Measurements from ENCODE around the gene CACNA1D.

CACNA1D gene

DNA sequence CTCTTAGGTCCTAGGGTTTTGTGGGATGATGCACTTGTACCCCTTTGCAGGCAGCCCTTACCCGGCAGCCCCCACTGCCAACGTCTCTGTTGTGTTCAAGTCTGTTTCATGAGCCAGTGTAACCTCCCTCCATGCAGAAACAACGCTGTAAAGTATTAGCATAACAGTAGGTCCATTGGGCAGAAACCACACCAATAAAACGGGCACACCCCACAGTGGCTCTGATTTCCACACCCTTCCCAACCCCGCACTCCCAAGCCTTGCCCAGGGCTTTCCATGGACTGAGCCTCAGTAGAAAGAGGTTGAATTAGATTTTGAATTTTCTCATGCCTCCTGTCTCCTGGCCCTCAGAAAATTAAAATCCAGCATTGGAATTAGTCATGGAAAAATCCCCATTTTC lies 124.5 kb downstream of the CACNA1D start:
- Mint-ChIP-seq H3K4me3 (no peak overlapping the region), H3K9me3 (no peaks in the 10 kb centered on the region), H3K27me3 (ENCODE audit: low read depth) (peaks cover 4% of the 10 kb centered on the region), H3K36me3 (ENCODE audit: low read depth) (no peaks in the 10 kb centered on the region), H3K27ac (no peak overlapping the region), H3K4me1 (peaks cover 11% of the 10 kb centered on the region)
- TF ChIP-seq, protein P1, sequence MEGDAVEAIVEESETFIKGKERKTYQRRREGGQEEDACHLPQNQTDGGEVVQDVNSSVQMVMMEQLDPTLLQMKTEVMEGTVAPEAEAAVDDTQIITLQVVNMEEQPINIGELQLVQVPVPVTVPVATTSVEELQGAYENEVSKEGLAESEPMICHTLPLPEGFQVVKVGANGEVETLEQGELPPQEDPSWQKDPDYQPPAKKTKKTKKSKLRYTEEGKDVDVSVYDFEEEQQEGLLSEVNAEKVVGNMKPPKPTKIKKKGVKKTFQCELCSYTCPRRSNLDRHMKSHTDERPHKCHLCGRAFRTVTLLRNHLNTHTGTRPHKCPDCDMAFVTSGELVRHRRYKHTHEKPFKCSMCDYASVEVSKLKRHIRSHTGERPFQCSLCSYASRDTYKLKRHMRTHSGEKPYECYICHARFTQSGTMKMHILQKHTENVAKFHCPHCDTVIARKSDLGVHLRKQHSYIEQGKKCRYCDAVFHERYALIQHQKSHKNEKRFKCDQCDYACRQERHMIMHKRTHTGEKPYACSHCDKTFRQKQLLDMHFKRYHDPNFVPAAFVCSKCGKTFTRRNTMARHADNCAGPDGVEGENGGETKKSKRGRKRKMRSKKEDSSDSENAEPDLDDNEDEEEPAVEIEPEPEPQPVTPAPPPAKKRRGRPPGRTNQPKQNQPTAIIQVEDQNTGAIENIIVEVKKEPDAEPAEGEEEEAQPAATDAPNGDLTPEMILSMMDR (IDR thresholded peaks at IDR 0.05; ENCODE audit: unreplicated experiment in 3 of 3): no peak

DNA sequence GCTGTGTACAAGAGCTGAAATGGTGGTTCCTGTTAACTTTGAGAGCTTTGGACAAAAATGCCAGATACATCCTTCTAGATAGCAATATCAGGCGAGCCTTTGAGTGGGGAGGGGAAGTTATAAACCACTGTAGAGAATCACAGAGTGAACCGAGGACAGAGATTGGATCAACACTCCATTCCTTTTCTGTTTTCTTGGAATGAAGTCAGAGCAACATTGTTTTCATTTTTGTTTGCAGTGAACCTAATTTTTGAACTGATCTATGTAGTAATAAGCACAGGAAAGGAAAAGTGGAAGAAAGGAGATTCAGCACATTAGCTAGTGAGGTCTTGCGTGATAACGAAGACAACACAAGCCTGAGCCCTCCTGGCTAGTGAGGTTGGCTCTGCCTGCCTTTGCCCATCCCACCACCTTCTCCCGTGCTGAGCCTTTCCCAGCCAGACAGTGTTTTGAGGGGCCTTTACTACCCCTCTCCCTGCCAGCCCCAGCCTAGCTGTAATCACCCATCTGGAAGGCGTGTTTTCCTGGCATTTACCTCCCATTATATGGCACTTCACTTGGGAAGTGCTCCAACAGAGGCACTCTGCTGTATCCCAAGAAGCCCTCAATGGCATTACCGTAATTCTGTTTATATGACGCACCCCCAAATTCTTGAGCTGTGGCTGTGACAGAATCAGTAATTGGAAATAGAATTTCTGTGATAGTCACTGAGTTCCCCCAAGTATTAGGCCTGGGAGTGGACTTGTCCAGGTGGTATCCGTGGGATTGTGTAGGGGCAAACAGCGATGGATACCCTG lies 129.8 kb downstream of the CACNA1D start:
- H3K27me3 Mint-ChIP-seq (ENCODE audit: low read depth): peaks cover 9% of the 10 kb centered on the region
- H3K4me3 Mint-ChIP-seq: no peak overlapping the region
- TF ChIP-seq, protein P1 (IDR thresholded peaks at IDR 0.05; ENCODE audit: unreplicated experiment in 3 of 3): no peak
- H3K9me3 Mint-ChIP-seq: no peaks in the 10 kb centered on the region
- peaks cover 31% of the 10 kb centered on the region for H3K4me1 Mint-ChIP-seq
- no peaks in the 10 kb centered on the region for H3K36me3 Mint-ChIP-seq (ENCODE audit: low read depth)
- peak overlapping the region in 2 of 3 experiments; percentile 2 to 43 for H3K27ac Mint-ChIP-seq

DNA sequence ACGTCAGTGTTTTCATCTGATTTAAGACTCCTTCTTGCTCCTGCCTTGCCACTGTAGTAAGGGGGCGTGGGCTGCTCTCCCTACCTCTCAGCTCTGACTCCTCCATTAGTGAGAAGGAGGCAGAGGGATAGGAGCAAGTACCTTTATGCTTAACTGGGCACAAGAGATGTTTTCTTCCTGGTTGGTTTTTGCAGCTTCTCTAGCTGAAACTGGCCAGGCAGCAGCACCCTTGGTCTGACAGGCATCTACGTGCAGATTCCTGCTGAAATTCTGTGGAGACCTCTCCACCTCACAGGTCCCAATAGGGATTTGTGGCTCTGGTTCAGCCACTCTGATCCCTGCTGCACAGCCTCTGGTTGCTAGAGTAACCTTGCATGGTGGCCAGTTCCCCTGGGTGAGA lies 132.5 kb downstream of the CACNA1D start:
- H3K36me3 Mint-ChIP-seq (ENCODE audit: low read depth): peaks cover 4% of the 10 kb centered on the region
- TF ChIP-seq, protein P1 (IDR thresholded peaks at IDR 0.05; ENCODE audit: unreplicated experiment in 3 of 3): no peak
- H3K9me3 Mint-ChIP-seq: peaks cover 10% of the 10 kb centered on the region
- H3K4me3 Mint-ChIP-seq: no peak overlapping the region
- peaks cover 35% of the 10 kb centered on the region for H3K4me1 Mint-ChIP-seq
- peak overlapping the region; percentile 1 to 68 (median 44) for H3K27ac Mint-ChIP-seq
- H3K27me3 Mint-ChIP-seq (ENCODE audit: low read depth): peaks cover 13% of the 10 kb centered on the region

DNA sequence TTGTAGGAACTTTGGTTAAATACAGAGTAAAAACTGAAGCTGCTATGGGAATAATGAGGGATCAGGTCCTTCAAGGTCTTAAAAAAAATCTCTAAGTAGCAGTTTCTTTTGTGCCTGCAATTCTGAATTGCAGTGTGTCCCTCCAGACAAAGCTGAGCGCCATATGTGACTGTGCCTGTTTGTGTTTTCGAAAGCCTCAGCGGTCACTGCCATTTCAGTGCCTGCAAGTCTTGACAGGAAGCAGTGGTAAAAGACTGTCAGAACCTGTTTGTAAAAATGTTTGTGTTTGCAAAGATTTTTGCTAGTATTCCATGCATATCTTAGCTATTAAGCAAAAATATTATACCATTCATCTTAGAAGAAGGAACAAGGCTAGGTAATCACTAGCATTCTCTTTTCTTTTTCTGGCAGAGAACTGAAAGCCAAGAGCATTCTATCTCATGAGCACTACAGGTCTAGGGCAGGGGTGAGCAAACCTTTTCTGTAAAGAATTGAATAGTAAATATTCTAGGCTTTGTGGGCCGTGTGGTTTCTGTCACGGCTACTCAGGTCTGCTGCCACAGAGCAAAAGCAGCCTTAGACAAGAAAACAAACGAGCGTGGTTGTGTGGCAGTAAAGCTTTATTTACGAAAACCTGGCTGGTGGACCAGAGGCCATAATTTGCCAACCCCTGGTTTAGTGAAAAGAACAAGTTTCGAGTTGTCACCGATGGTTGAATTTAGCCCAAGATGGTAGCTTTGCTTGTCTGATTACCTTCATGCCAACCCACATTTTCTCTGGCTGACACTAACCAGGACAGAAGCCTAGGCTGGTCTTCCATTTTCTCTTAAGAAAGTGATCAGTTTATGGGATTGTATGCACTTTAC lies 134.4 kb downstream of the CACNA1D start:
- Mint-ChIP-seq H3K4me3 (no peak overlapping the region), H3K36me3 (ENCODE audit: low read depth) (peaks cover 4% of the 10 kb centered on the region), H3K9me3 (peaks cover 19% of the 10 kb centered on the region), H3K27me3 (ENCODE audit: low read depth) (peaks cover 13% of the 10 kb centered on the region), H3K4me1 (peaks cover 34% of the 10 kb centered on the region), H3K27ac (peak overlapping the region; percentile 42 to 55 (median 50))
- TF ChIP-seq, protein P1 (IDR thresholded peaks at IDR 0.05; ENCODE audit: unreplicated experiment in 3 of 3): no peak

DNA sequence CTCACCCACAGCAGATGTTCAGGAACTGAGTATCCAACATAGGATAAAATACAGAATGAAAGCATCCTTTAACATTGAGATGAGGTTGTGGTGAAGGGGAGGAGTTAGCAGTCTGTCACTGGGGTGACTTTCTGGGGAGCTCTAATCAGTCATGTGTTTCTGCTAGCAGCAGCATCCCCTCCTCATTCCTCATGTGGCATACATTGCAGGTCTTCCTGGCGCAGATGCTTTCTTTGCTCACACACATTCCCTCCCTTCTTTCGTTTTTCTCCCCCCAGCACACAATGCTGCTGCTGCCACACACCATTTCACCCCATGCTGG lies 135.0 kb downstream of the CACNA1D start:
- TF ChIP-seq, protein P1 (IDR thresholded peaks at IDR 0.05; ENCODE audit: unreplicated experiment in 3 of 3): no peak
- Mint-ChIP-seq H3K4me1 (peaks cover 28% of the 10 kb centered on the region), H3K4me3 (no peak overlapping the region), H3K27me3 (ENCODE audit: low read depth) (peaks cover 13% of the 10 kb centered on the region), H3K36me3 (ENCODE audit: low read depth) (peaks cover 4% of the 10 kb centered on the region), H3K9me3 (peaks cover 20% of the 10 kb centered on the region), H3K27ac (peak overlapping the region in 2 of 3 experiments; percentile 36)
